ENCODE measurements around the gene CST3. TPM values are rescaled to one million over a fixed set of nuclear protein-coding genes. Genes with fewer than 3 reads are reported as not detected.
"Not testable (repeated sequence)": the region's sequence is repeated elsewhere in the genome, so short reads cannot be mapped to it uniquely, and the experiment has no call there.

Gene CST3, protein sequence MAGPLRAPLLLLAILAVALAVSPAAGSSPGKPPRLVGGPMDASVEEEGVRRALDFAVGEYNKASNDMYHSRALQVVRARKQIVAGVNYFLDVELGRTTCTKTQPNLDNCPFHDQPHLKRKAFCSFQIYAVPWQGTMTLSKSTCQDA
- polyA plus RNA-seq (ENCODE audit: insufficient read length): 118 TPM

GRCh38 chr20:23637282-23638221, at the start of gene CST3:
TSS of gene CST3 (minus strand) at chr20:23637955. CDS start at chr20:23637862, 93 bp downstream.
- peak; percentile 83 for DNase-seq

GRCh38 chr20:23686046-23686750, 48.4 kb upstream of the CST3 start:
- no peak for DNase-seq

GRCh38 chr20:23685529-23685896, 47.8 kb upstream of the CST3 start:
- DNase-seq: not testable (repeated sequence)

GRCh38 chr20:23684261-23684660, 46.5 kb upstream of the CST3 start:
- DNase-seq: no peak

GRCh38 chr20:23683807-23684206, 46.1 kb upstream of the CST3 start:
- no peak for DNase-seq

- DNase-seq: no peak
Measured at GRCh38 chr20:23683281-23683680, 45.5 kb upstream of the CST3 start.

- DNase-seq: no peak
Measured at GRCh38 chr20:23680146-23680545, 42.4 kb upstream of the CST3 start.

DNA sequence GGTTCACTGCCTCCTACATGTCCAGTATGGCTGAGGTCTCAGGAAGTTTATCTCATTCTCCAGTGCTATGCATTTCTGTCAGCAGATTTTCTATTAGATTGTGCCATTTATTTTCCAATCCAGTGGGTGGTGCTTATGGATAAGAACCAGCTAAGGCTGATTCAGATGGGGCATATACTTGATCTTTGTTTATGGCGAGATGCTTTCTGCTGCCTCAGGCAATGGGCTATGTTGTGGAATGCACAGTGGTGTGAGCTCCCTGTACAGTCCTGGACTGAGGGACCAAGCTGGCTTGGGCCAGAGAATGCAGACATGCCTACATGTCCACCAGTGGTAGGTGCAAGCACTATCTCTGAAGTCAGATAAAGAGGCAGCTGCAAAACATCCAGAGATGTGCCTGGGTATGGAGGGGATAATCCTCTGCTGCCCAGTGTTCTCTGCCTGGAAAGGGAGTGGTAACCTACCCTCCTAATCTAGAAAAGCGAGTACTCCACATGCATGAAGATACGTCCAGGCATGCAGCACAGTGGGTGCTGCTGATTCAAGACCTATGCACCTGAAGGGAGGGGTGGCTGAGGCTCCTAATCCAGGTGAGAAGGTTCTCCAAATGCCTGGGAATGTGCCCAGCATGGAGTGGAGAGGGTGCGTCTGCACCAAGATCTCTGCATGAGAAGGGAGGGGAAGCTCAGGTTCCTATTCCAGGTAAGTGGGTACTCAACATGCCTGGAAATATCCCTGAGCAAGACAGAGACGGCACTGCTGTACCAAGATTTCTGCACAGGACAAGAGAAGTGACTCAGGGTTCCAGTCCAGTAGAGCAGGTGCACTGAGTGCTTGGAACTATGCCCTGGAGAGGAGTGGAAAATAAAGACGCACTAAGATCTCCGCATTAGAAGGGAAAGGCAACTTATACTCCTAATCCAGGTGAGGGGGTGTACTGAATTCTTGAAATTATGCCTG, 41.7 kb upstream of the CST3 start:
- no peak for DNase-seq

DNA sequence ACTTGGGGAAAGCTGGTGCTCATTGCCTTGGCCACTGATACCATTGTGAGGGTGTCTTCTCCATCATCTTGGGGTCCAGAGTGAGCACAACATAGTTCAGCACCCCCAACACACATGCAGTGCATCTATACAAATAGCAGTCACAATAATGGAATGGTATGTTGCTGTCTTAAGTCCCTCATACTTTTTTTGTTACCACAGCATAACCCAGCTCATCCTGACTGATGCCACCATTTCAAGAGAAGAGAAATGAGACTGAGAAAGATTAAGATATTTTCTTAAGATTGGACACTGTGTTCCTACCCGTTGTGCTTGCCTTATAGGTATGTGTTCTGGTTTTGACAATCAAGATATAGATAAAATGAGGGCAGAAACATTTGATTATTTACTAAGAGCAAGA, 35.5 kb upstream of the CST3 start:
- DNase-seq: no peak

DNA sequence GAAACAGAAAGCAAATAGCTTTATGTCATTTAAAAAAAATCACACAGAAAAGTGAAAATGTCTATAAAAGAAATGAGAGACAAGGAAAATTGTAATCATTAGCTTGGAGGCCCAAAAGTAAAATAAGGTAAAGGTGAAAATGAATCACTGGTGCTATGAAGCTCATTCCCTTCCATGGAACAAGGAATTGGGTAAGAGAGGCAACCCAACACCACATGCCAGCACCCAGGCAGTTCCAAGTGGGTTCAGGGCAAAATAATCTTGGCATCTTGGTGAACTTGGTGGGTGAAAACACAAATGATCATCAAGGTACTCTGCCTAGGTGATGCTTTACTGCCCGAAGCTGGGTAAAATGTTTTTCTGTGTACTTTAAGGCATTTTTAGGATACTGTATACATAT, 34.4 kb upstream of the CST3 start:
- DNase-seq: no peak

- DNase-seq: no peak
Measured at GRCh38 chr20:23671479-23671878, 33.7 kb upstream of the CST3 start.

DNA sequence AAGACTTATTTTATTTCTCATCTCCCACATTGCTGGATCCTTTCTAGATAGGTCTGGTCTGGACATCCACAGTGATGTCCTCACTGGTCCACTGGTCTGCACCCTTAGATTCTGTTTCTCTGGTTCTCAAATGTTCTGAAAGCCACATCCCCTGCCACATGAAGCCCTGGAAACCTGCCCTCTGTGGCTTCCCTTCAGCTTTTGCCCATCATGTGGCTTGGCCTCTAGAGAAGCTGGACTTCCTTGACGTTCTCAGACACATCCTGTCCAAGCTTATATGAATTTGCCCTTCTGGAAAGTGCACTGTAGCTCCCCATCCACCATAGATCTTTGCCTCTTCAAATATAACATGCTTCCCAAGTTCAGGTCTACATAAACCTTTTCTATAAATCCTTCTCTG, 32.6 kb upstream of the CST3 start:
- DNase-seq: no peak

- no peak for DNase-seq
Measured at GRCh38 chr20:23669866-23670265, 32.1 kb upstream of the CST3 start.

GRCh38 chr20:23669327-23669726, 31.6 kb upstream of the CST3 start:
- no peak for DNase-seq

DNA sequence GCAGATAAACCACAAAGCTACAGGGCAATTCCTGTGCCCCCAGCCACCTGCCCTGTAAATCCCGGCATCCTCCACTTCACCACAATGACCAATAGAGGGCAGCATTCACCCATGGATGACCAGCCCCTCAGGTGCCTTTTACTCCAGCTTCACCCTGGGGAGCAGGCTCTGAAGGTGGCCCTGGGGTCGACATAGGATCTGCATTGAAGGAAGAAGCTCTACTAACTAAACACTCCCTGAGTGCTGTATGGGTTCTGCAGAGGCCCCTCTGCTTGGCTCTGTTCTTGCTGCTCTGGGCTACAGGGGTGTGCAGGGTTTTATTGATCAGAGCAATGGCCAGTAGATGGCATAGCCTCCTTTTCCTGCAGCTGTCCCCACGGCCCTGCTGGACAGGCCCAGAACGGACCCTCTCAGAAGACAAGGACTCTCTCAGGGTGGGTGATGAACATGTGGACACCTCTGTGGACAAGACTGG, 30.8 kb upstream of the CST3 start:
- DNase-seq: no peak

GRCh38 chr20:23667666-23668065, 29.9 kb upstream of the CST3 start:
- DNase-seq: no peak

- DNase-seq: no peak
Measured at GRCh38 chr20:23666698-23667097, 28.9 kb upstream of the CST3 start.

DNA sequence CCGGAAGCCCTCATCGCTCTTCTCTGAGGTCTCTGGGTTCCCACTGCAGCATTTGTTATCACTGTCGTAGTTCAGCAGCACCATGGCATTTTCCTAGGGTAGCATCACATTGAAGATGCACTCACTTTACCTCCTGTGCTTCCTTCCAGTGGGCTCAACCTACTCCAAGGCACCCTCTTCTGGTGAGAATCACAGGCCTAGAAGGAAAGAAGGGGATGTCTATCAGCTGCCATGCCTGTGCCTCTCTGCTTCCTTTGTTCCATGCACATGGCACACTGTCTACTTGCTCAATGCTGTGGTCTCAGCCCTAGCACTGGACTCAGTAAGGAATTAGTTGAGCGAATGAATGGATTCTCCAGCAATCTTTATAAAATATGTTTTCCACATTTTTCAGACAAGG, 28.4 kb upstream of the CST3 start:
- no peak for DNase-seq

DNA sequence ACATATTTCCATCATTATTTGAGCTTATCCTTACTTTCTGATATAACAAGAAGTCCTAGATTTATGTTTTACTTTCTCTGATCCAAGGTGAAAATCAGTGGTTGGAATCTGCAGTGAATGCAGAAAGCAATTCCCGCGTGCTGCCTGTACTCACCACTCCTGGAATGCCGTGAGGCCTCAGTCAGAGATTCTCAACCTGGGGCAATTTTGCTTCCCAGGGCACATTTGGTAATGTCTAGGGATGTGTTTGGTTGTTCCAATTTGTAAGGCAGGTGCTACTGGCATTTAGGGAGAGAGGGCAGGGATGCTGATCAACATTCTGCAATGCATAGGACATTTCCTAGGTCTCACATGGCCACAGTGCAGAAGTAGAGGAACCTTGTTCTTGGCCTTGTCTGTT, 27.2 kb upstream of the CST3 start:
- no peak for DNase-seq

DNA sequence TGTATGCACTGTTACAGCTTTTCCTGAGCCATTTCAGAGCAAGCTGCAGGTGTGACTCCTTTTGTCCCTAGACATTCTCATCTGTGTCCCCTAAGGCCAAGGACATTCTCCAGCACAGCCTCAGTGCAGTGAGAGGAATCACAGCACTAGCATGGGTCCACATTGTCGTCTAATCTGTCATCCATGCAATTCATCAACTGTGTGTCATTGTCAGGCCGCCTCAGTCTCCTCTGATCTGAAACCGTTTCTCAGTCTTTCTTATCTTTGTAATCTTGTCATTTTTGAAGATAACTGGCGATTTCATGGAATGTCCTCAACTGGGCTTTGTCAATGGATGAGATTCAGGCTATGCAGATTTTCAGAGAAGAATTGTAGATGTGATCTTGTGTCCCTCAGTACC, 26.3 kb upstream of the CST3 start:
- not testable (repeated sequence) for DNase-seq

DNA sequence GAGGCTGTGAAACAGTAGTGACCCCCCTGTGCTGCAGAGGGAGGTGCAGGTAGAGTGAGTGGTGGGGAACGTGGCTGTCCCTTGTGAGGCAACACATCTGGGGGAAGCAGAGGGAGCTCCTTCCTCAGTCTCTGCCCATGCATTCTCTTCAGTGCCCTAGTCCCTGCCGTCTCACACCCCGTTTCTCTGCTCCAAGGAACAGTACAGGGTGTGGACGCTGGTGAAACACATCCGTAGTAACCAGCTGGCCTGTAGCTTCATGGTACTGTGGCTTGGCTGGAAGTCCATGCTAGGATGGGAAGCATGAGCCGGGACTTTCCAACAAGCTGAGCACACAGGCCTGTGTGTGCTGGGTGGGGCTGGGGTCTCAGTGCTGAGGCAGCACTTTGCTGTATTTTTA, 25.4 kb upstream of the CST3 start:
- DNase-seq: no peak

DNA sequence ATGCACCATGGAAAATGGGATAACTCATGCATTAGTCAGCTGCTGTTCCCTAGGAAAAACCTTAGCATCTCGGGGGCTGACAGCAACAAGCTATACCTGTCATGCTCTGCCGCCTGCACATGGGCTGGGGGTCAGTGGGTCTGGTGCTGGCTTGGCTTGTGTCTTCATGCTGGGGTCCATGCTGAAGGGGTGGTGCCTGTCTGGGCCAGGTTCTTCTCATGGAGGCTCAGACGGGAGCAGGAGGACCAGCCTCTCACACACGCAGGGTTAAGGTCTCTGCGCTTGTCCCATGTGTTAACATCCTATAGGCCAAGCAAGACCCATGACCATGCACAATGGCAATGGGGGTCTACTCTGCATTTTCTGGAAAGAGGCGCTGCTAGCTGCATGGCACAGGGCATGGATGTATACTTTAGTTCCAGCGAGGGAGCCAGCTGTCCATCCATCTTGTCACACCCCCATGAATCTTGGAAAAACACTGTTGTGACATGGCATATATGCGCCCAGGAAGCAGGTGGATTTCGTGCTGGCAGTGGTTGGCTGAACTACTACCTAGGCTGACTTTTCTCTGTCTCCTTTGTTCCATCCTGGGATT, 24.6 kb upstream of the CST3 start:
- DNase-seq: no peak

All from hindlimb muscle (tissue), 1 donor.